ENCODE data around the gene RAD50. TPM values are rescaled to one million over a fixed set of nuclear protein-coding genes. Genes with fewer than 3 reads are reported as not detected.
A peak's percentile ranks its signal among the peaks of the same experiment; 100 is the strongest.
"Not testable (repeated sequence)": the region's sequence is repeated elsewhere in the genome, so short reads cannot be mapped to it uniquely, and the experiment has no call there.

RAD50 gene
- 10 to 100 TPM in 1 of 3 donors, 1 to 10 TPM in 2; 6.3 to 10.1 (median 8.5) TPM for polyA plus RNA-seq

- WGBS, 3 donors: 0% methylated on average over 49 to 53 of the region's 53 CpGs
- peak within 1 kb of the TSS; percentile 54 for H3K27ac ChIP-seq (ENCODE audit: low read depth, low read length)
Measured at GRCh38 chr5:132556763-132557477, at the start of gene RAD50. RAD50 (plus strand) TSS chr5:132556977; CDS start chr5:132557325, 348 bp downstream.

DNA sequence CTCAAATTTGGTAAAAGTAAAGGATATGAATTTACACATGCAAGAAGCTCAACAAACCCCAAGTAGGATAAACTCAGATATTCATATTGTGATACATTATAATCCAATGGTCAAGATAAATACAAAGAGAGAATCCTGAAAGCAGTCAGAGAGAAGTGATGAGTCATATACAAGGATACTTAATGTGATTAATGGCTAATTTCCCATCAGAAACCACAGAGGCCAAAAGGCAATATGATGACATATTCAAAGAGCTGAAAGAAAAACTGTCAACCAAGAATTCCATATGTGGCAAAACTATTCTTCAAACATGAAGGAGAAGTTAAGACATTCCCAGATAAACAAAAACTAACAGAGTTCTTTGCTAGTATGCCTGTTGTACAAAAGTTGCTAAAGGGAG, 46.7 kb upstream of the RAD50 start:
- H3K27ac ChIP-seq (ENCODE audit: low read depth, low read length): no peak overlapping the region

DNA sequence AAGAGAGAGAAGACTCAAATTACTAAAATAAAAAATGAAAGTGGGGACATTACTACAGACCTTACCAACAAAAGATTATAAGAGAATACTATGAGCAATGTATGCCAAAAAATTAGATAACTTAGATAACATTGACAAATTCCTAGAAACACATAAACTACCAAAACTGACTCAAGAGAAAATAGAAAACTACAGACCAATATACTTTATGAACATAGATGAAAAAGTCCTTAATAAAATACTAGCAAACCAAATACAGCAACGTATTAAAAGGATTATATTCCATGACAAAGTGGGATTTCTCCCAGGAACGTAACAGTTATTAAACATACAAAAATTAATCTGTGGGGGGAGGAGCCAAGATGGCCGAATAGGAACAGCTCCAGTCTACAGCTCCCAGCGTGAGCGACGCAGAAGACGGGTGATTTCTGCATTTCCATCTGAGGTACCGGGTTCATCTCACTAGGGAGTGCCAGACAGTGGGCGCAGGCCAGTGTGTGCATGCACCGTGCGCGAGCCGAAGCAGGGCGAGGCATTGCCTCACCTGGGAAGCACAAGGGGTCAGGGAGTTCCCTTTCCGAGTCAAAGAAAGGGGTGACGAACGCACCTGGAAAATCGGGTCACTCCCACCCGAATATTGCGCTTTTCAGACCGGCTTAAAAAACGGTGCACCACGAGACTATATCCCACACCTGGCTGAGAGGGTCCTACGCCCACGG, 43.0 kb upstream of the RAD50 start:
- not testable (repeated sequence) for H3K27ac ChIP-seq (ENCODE audit: low read depth, low read length)
- 91 to 98% (median 96%) methylated on average over 7 to 17 of the region's 25 CpGs for WGBS, 3 donors

DNA sequence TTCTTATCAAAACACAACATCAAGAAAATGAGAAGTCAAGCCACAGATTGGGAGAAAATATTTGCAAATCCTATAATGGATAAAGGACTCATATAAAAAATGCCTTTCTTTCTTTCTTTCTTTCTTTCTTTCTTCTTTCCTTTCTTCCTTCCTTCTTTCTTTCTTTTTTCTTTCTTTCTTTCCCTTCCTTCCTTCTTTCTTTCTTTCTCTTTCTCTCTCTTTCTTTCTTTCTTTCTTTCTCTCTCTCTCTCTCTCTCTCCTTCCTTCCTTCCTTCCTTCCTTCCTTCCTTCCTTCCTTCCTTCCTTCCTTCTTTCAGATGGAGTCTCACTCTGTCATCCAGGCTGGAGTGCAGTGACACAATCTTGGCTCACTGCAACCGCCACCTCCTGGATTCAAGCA, 34.7 kb upstream of the RAD50 start:
- not testable (repeated sequence) for H3K27ac ChIP-seq (ENCODE audit: low read depth, low read length)
- 79 to 96% (median 88%) methylated on average over 1 of the region's 1 CpG for WGBS, 3 donors

- WGBS, 3 donors: 86 to 92% (median 92%) methylated on average over 5 of the region's 5 CpGs
- not testable (repeated sequence) for H3K27ac ChIP-seq (ENCODE audit: low read depth, low read length)
Measured at GRCh38 chr5:132524877-132525276, 31.9 kb upstream of the RAD50 start.

DNA sequence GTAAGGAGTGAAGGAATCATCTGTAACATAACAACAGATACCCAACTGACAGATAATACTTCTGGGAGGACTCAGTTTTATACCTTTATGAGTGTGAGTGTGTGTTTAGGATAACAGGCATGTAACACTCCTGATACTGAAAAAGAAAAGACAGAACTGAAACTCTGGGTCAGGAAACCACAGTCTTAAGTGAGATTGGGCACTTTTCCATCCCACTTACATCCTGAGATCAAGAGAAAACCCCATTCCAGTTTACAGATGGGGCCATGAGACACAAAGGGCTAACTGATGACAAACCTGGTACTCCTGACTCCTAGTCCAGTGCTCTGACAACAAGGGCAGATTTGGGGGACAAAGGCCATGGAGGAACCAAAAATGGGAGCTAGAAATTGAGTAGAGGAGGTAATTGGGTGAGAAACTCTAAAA, 31.5 kb upstream of the RAD50 start:
- no peak overlapping the region for H3K27ac ChIP-seq (ENCODE audit: low read depth, low read length)

- WGBS, 3 donors: 35 to 44% (median 42%) methylated on average over 11 of the region's 11 CpGs
- H3K27ac ChIP-seq (ENCODE audit: low read depth, low read length): no peak overlapping the region
Measured at GRCh38 chr5:132526290-132526973, 30.3 kb upstream of the RAD50 start.

- 61 to 69% (median 63%) methylated on average over 8 of the region's 8 CpGs for WGBS, 3 donors
Measured at GRCh38 chr5:132526974-132527564, 29.7 kb upstream of the RAD50 start.

GRCh38 chr5:132528021-132528420, 28.8 kb upstream of the RAD50 start:
- no peak overlapping the region for H3K27ac ChIP-seq (ENCODE audit: low read depth, low read length)
- 92 to 98% (median 93%) methylated on average over 2 of the region's 2 CpGs for WGBS, 3 donors

More at GRCh38 chr5:132526974-132527564, 29.7 kb upstream of the RAD50 start:
- H3K27ac ChIP-seq (ENCODE audit: low read depth, low read length): no peak overlapping the region

GRCh38 chr5:132528866-132529634, 27.7 kb upstream of the RAD50 start:
- no peak overlapping the region for H3K27ac ChIP-seq (ENCODE audit: low read depth, low read length)
- 58 to 84% (median 61%) methylated on average over 6 of the region's 6 CpGs for WGBS, 3 donors

GRCh38 chr5:132530946-132531345, 25.8 kb upstream of the RAD50 start:
- H3K27ac ChIP-seq (ENCODE audit: low read depth, low read length): no peak overlapping the region
- WGBS, 3 donors: 80 to 89% (median 86%) methylated on average over 4 of the region's 4 CpGs

DNA sequence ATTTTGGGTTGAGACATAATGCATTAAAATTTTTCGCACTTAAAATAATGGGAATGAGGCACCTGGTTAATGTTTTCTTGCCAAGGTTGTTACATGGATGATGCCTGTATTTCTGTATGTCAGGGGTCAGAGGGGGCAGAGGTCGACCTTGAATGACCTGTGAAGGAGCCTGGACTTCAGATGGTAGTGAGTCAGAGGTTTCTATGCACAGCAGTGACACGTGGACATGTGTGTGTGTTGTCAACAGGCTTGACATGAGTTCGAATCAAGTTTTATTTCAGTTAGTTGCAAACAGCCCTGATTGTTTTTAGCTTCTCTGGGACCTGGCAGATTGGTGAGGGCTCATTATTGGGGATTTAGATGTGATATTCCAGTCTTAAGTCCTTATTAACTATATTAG, 17.1 kb upstream of the RAD50 start:
- WGBS, 3 donors: 61 to 86% (median 79%) methylated on average over 4 of the region's 4 CpGs
- no peak overlapping the region for H3K27ac ChIP-seq (ENCODE audit: low read depth, low read length)

DNA sequence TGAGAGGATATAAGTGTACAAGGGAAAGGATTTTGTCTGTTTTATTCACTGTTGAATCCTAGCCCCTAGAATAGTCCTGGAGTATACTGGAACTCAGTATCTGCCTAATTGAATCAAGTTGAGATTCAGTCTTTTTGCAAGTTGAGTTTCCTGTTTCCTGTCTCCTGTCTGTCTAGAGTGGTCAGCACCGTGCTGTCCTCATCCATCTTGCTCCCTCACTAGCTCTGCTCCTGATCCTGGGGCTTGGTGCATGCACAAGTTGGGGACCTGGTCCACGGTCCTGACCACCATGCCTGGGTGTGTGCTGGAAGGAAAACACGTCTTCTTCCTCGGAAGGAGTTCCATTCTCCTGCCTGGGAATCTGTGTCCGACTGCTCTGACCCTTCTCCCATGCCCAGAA, 16.6 kb upstream of the RAD50 start:
- H3K27ac ChIP-seq (ENCODE audit: low read depth, low read length): no peak overlapping the region
- WGBS, 3 donors: 77 to 80% (median 80%) methylated on average over 5 of the region's 5 CpGs

DNA sequence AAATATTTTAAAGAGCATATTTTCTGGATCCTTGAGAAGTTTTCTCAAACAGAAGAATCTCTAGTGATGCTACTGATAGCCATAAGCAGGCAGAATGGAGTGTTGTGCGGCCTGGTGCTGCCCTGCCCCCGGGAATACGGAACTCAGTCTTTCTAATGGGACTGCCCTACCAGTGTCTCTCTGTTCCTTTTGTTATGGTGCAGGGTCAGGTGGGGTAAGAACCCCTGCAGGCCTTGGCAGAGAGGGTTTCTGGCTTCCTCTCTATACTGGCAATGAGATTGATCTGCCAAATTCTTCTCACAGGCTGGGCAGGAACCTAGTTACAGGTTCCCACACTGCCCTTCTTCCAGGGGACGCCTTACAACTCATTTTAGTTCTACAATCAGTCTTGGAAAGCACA, 16.0 kb upstream of the RAD50 start:
- WGBS, 3 donors: 86 to 98% (median 92%) methylated on average over 4 of the region's 4 CpGs
- no peak overlapping the region for H3K27ac ChIP-seq (ENCODE audit: low read depth, low read length)

- WGBS, 3 donors: 80 to 87% (median 86%) methylated on average over 7 of the region's 7 CpGs
- H3K27ac ChIP-seq (ENCODE audit: low read depth, low read length): no peak within 1 kb of the TSS
Measured at GRCh38 chr5:132543472-132544201, 13.1 kb upstream of the RAD50 start, which contains the start of gene IL5. IL5 (minus strand) TSS chr5:132543522; CDS start chr5:132543478, 44 bp downstream.

GRCh38 chr5:132546108-132546507, 10.7 kb upstream of the RAD50 start:
- H3K27ac ChIP-seq (ENCODE audit: low read depth, low read length): no peak overlapping the region
- 87 to 97% (median 93%) methylated on average over 2 of the region's 2 CpGs for WGBS, 3 donors

DNA sequence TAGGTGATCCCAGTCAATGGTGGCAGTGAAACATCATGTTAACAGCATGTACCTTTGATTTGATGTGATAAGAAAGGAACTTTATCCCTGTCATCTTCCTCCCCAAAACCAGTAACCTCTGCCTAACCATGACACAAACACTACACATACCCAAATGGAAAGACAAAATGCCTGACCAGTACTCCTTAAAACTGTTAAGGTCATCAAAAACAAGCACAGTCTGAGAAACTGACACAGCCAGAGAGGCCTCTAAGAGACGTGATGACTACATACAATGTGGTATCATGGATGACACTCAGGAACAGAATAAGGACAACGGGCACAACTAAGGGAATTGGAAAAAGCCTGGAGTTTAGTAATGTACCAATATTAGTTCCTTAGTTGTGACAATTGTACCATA, 9.5 kb upstream of the RAD50 start:
- WGBS, 3 donors: 84 to 89% (median 86%) methylated on average over 2 of the region's 2 CpGs
- H3K27ac ChIP-seq (ENCODE audit: low read depth, low read length): no peak overlapping the region

GRCh38 chr5:132548834-132549233, 7.9 kb upstream of the RAD50 start:
- 89 to 93% (median 91%) methylated on average over 5 of the region's 7 CpGs for WGBS, 3 donors
- not testable (repeated sequence) for H3K27ac ChIP-seq (ENCODE audit: low read depth, low read length)
